Spleen (tissue), 11 donors: Measurements from ENCODE around the gene MTERF4. TPM values are rescaled to one million over a fixed set of nuclear protein-coding genes. Genes with fewer than 3 reads are reported as not detected.

Experiments used
- DNase-seq: peaks from one replicate; pipeline ENCODE4 v3.0.0-alpha.2; 2020
- H3K27ac ChIP-seq, 8 donors: fragments of 200-600 bp; sonication (generic) in 7 of 8; 1 replicate in 4 of 8; 2 replicates in 4 of 8; pipeline versions ENCODE4 v1.5.0 to v1.8.0; 2016 to 2021; ENCODE audit warnings: inconsistent platforms in 4 of 8, mild to moderate bottlenecking in 4 of 8, moderate library complexity in 1 of 8
- H3K27me3 ChIP-seq, 7 donors: fragments of 200-600 bp; sonication (generic) in 6 of 7; replicated peaks in 1 of 7; 1 replicate in 4 of 7; 2 replicates in 3 of 7; pipeline versions ENCODE4 v1.5.0 to v1.8.0; 2016 to 2021; ENCODE audit warnings: inconsistent platforms in 3 of 7, mild to moderate bottlenecking in 1 of 7
- H3K36me3 ChIP-seq, 6 donors: fragments of 200-600 bp; sonication (generic) in 5 of 6; 1 replicate in 4 of 6; 2 replicates in 2 of 6; pipeline versions ENCODE4 v1.5.0 to v1.8.0; 2016 to 2021; ENCODE audit warnings: inconsistent platforms in 2 of 6
- H3K4me1 ChIP-seq, 6 donors: fragments of 200-600 bp; sonication (generic) in 5 of 6; 1 replicate in 3 of 6; 2 replicates in 3 of 6; pipeline versions ENCODE4 v1.5.0 to v1.8.0; 2016 to 2021; ENCODE audit warnings: inconsistent platforms in 3 of 6
- H3K4me3 ChIP-seq, 8 donors: fragments of 200-600 bp; sonication (generic) in 7 of 8; 1 replicate in 4 of 8; 2 replicates in 4 of 8; pipeline versions ENCODE4 v1.5.0 to v1.8.0; 2016 to 2021; ENCODE audit warnings: inconsistent platforms in 4 of 8, mild to moderate bottlenecking in 4 of 8, moderate library complexity in 2 of 8
- H3K9me3 ChIP-seq, 8 donors: fragments of 200-600 bp; sonication (generic) in 7 of 8; 1 replicate in 4 of 8; 2 replicates in 4 of 8; pipeline versions ENCODE4 v1.5.0 to v1.8.0; 2016 to 2021; ENCODE audit warnings: inconsistent platforms in 4 of 8
- CTCF ChIP-seq, 11 experiments: fragments of 200-600 bp in 7 of 11; fragments of 450-650 bp in 4 of 11; sonication (generic) in 4 of 11; IDR thresholded peaks in 8 of 11; conservative IDR thresholded peaks in 3 of 11; 1 replicate in 7 of 11; 2 replicates in 4 of 11; pipeline versions ENCODE4 v1.4.0 to v1.8.0; 2016 to 2021; ENCODE audit warnings: antibody characterized with exemption in 11 of 11, inconsistent platforms in 4 of 11, mild to moderate bottlenecking in 1 of 11
- POLR2A ChIP-seq, 3 donors: fragments of 450-650 bp; IDR thresholded peaks; one replicate each; pipeline ENCODE4 v1.5.1; 2017; ENCODE audit warnings: antibody characterized with exemption in 3 of 3, mild to moderate bottlenecking in 1 of 3
- POLR2AphosphoS5 ChIP-seq, 3 donors: sonication (generic); formaldehyde crosslinking; IDR thresholded peaks; one replicate each; pipeline ENCODE4 v1.5.1; 2017; ENCODE audit warnings: antibody characterized with exemption in 3 of 3
- WGBS, 5 donors: extraction: QIAGEN DNeasy Blood & Tissue Kit in 3 of 5; methylation state at CpG; one replicate each; pipeline versions ENCODE4 v1.1.5 to v1.1.7; 2013 to 2018; 5-methylcytosine and 5-hydroxymethylcytosine counted together
- intact Hi-C: fragments of 100-400 bp; cut with DNase I; formaldehyde crosslinking; loops from one replicate; pipeline ENCODE4 v1.15.0; 2023; ENCODE audit warnings: low total_unique reads
- polyA plus RNA-seq, 3 donors: library from polyadenylated mRNA; stranded (reverse); fragments of 200-250 nt; gene quantifications; one replicate each; pipeline ENCODE4 v1.2.1, GENCODE V29; 2013
- total RNA-seq, 7 donors: library from RNA; depleted of rRNA in 3 of 7; stranded (reverse); fragments of >200 nt in 3 of 7; fragmentation: NEBNext Ultra II Directional in 4 of 7; extraction: Animal tissue kit (Norgen Biotek cat#: 25700) in 4 of 7; gene quantifications; one replicate each; pipeline versions ENCODE4 v1.1.0 to v1.2.1, GENCODE V29; 2016 to 2021
- donor health status: healthy with polysubstance abuse.
- donor health status: DM: no; HTN: no; CAD: no; lungs with moderate emphysema.
- donor health status: DM: no; HTN: no; CAD: no.
- donor health status: Bipolar disorder and iron deficiency.
- donor health status: healthy.
- donor health status: DM: no; HTN: no; CAD: no.
- donor health status: DM: yes; HTN: yes; CAD: no.

The MTERF4 gene
- total and polyA plus RNA-seq, 10 donors = 28.4 to 74.0 (median 47.2) TPM

DNA sequence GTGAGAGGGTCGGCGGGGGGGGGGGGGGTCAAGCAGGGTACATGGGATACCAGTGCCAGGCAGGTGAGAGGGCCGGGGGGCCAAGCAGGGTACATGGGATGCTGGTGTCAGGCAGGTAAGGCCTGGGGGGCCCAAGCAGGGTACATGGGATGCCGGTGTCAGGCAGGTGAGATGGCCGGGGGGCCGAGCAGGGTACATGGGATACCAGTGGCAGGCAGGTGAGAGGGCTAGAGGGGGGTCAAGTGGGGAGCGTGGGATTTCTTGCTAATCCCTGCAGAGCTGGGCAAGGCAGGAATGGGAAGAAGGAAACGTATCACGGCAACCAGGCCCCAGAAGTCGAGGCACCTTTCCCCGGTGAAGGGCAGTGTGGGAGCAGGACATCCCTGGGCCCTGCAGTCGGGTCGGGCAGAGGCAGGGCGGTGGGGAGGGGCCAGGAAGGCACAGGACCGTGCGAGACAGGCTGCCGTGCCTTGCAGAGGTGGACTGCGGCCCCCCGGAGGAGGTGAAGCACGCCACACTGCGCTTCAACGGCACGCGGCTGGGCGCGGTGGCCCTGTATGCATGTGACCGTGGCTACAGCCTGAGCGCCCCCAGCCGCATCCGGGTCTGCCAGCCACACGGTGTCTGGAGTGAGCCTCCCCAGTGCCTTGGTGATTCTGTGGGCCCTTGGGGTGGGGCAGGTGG lies 49.3 kb downstream of the MTERF4 start:
- Histone ChIP-seq H3K27me3 (no peaks in the 10 kb centered on the region), H3K4me1 (no peaks in the 10 kb centered on the region), H3K27ac (no peak overlapping the region), H3K9me3 (no peaks in the 10 kb centered on the region), H3K4me3 (no peak overlapping the region), H3K36me3 (peaks cover 0 to 65% (median 42%) of the 10 kb centered on the region in 6 donors)
- 91 to 94% (median 93%) methylated on average over 28 to 31 of the region's 31 CpGs for WGBS, 5 donors
- DNase-seq = peak; percentile 59
- intact Hi-C loops = no loop called here
- no peak for TF ChIP-seq CTCF (IDR thresholded peaks at IDR 0.05 in 8 of 11, conservative IDR thresholded peaks at IDR 0.05 in 3 of 11)
- TF ChIP-seq POLR2AphosphoS5 (IDR thresholded peaks at IDR 0.05) = peak in 1 of 3 donors; percentile 38

GRCh38 chr2:241051578-241052487 lies 50.3 kb downstream of the MTERF4 start:
- WGBS, 5 donors = 81 to 93% (median 92%) methylated on average over 20 to 33 of the region's 33 CpGs
- no peaks in the 10 kb centered on the region for H3K27me3 ChIP-seq
- no peaks in the 10 kb centered on the region for H3K4me1 ChIP-seq
- peak in 1 of 3 donors; percentile 20 for TF ChIP-seq POLR2AphosphoS5 (IDR thresholded peaks at IDR 0.05)
- TF ChIP-seq CTCF (IDR thresholded peaks at IDR 0.05 in 8 of 11, conservative IDR thresholded peaks at IDR 0.05 in 3 of 11) = no peak
- TF ChIP-seq POLR2A (IDR thresholded peaks at IDR 0.05) = no peak
- H3K4me3 ChIP-seq = no peak overlapping the region
- peaks cover 0 to 65% (median 42%) of the 10 kb centered on the region in 6 donors for H3K36me3 ChIP-seq
- intact Hi-C loops = no loop called here
- no peaks in the 10 kb centered on the region for H3K9me3 ChIP-seq
- H3K27ac ChIP-seq = no peak overlapping the region
- peak; percentile 64 for DNase-seq

- intact Hi-C loops = no loop called here
- Histone ChIP-seq H3K27ac (no peak overlapping the region), H3K4me1 (no peaks in the 10 kb centered on the region), H3K27me3 (no peaks in the 10 kb centered on the region), H3K4me3 (no peak overlapping the region), H3K9me3 (no peaks in the 10 kb centered on the region), H3K36me3 (peaks cover 0 to 65% (median 42%) of the 10 kb centered on the region in 6 donors)
- TF ChIP-seq POLR2AphosphoS5 (IDR thresholded peaks at IDR 0.05) (no peak), CTCF (IDR thresholded peaks at IDR 0.05 in 8 of 11, conservative IDR thresholded peaks at IDR 0.05 in 3 of 11) (no peak), POLR2A (IDR thresholded peaks at IDR 0.05) (no peak)
- peak; percentile 61 for DNase-seq
- 78 to 87% (median 82%) methylated on average over 12 to 18 of the region's 18 CpGs for WGBS, 5 donors
Observed at GRCh38 chr2:241050624-241051577, 51.2 kb downstream of the MTERF4 start.
